ENCODE data around the gene VWA5B2.

VWA5B2 gene

DNA sequence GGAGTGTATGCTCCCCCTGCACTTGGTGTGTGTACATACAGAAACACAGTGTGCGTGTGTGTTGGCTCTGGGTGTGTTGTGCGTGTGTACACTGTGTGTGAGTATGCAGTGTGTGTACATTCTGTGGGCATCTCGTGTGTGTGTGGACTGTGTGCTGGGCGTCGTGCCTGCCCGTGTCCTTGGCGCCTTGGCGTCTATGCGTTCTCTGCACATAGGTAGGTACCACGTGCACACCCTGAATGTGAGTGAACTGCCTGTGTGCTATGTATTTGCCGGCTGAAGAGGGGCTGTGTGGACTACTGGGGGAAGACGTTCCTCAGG is 46.0 kb downstream of the VWA5B2 start:
- Mint-ChIP-seq H3K9me3 (no peaks in the 10 kb centered on the region), H3K27me3 (peaks cover 23% of the 10 kb centered on the region), H3K4me3 (peak overlapping the region; percentile 23)

DNA sequence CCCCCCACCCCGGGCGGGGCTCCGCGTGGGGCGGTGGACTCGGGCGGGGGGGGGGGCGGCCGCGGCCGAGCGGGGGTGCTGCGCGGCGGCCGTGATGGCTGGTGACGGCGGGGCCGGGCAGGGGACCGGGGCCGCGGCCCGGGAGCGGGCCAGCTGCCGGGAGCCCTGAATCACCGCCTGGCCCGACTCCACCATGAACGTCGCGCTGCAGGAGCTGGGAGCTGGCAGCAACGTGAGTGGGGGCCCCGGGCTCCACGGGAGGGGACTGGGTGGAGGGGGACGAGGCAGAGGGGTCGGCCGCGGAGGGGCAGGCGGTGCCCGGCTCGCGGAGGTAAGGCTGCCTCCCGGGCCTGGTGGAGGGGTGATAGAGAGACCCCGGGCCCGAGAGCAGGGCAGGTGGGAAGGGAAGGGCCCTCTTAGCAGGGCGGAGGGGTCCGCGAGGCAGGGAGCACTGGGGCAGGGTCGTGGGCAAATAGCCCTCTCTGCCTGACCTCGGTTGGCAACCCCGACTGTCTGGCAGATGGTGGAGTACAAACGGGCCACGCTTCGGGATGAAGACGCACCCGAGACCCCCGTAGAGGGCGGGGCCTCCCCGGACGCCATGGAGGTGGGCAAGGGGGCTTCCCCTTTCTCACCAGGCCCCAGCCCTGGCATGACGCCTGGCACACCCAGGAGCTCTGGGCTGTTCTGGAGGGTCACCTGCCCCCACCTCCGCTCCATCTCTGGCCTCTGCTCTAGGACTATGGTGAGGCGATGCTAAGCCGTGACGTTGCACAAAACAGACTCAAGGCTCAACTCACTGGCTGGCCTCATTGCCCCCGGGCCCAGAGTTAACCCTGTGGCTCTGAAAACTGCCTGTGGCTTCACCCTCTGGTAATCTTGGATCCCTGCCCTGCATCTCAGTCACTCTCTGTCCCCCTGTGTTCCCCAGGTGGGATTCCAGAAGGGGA is 46.9 kb downstream of the VWA5B2 start, which contains the start of gene ECE2:
Gene ECE2 (plus strand): TSS at position 62 of the 950 bp plus-strand sequence. CDS start 132 bp downstream, at position 194.
- H3K36me3 Mint-ChIP-seq = no peaks in the 10 kb centered on the region
- H3K27ac Mint-ChIP-seq = no peak within 1 kb of the TSS
- H3K9me3 Mint-ChIP-seq = no peaks in the 10 kb centered on the region
- H3K4me1 Mint-ChIP-seq = peaks cover 5% of the 10 kb centered on the region
- peaks cover 23% of the 10 kb centered on the region for H3K27me3 Mint-ChIP-seq
- H3K4me3 Mint-ChIP-seq = peak within 1 kb of the TSS; percentile 23

More for the DNA sequence above, 46.0 kb downstream of the VWA5B2 start:
- Mint-ChIP-seq H3K4me1 (peaks cover 5% of the 10 kb centered on the region), H3K36me3 (no peaks in the 10 kb centered on the region), H3K27ac (no peak overlapping the region)

GRCh38 chr3:184277366-184277765 is 48.0 kb downstream of the VWA5B2 start:
- H3K4me1 Mint-ChIP-seq = peaks cover 5% of the 10 kb centered on the region
- no peak overlapping the region for H3K4me3 Mint-ChIP-seq
- H3K9me3 Mint-ChIP-seq = no peaks in the 10 kb centered on the region
- no peaks in the 10 kb centered on the region for H3K36me3 Mint-ChIP-seq
- no peak overlapping the region for H3K27ac Mint-ChIP-seq
- H3K27me3 Mint-ChIP-seq = peaks cover 20% of the 10 kb centered on the region

DNA sequence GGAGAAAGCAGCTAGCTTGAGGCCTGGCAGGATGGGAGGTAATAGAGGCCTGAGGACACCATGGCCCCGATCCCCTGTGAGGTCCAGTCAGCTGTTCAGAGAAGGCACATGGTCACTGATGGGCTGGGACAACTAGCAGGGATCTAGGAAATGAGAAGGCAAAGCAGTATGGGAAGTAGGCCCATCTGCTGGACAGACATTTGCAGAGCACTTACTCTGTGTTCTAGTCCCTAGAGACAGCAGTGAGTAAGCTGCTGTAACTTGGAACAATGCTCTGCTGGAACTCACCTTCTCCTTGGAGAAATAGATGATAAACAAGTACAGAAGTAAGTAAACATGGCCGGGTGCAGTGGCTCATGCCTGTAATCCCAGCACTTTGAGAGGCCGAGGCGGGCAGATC is 53.6 kb downstream of the VWA5B2 start:
- Mint-ChIP-seq H3K36me3 (no peaks in the 10 kb centered on the region), H3K27ac (no peak overlapping the region), H3K4me1 (no peaks in the 10 kb centered on the region), H3K9me3 (no peaks in the 10 kb centered on the region), H3K27me3 (peaks cover 6% of the 10 kb centered on the region), H3K4me3 (no peak overlapping the region)

- H3K4me3 Mint-ChIP-seq = no peak overlapping the region
Observed at GRCh38 chr3:184283681-184284080, 54.3 kb downstream of the VWA5B2 start.

DNA sequence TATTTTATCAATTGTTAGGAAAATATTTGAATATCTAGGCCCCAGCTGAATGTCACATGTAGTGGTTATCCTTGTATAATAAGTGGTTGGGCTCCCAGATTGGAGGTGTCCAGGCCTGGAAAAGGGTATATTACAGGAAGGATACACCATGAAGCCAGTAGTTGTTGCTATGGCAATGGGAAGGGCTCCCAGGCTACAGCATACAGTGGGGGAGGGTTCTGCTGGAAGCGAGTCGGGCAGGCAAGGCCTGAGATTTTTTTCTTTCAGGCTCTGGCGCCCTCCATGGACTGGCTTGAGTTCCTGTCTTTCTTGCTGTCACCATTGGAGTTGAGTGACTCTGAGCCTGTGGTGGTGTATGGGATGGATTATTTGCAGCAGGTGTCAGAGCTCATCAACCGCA is 55.3 kb downstream of the VWA5B2 start:
- H3K4me3 Mint-ChIP-seq = no peak overlapping the region
- peaks cover 3% of the 10 kb centered on the region for H3K27me3 Mint-ChIP-seq
- H3K27ac Mint-ChIP-seq = no peak overlapping the region
- no peaks in the 10 kb centered on the region for H3K36me3 Mint-ChIP-seq
- H3K4me1 Mint-ChIP-seq = no peaks in the 10 kb centered on the region
- no peaks in the 10 kb centered on the region for H3K9me3 Mint-ChIP-seq

More at GRCh38 chr3:184283681-184284080, 54.3 kb downstream of the VWA5B2 start:
- Mint-ChIP-seq H3K4me1 (no peaks in the 10 kb centered on the region), H3K27me3 (peaks cover 3% of the 10 kb centered on the region), H3K36me3 (no peaks in the 10 kb centered on the region), H3K9me3 (no peaks in the 10 kb centered on the region), H3K27ac (no peak overlapping the region)

- Mint-ChIP-seq H3K27me3 (peaks cover 3% of the 10 kb centered on the region), H3K9me3 (no peaks in the 10 kb centered on the region), H3K27ac (no peak overlapping the region), H3K4me1 (no peaks in the 10 kb centered on the region), H3K36me3 (no peaks in the 10 kb centered on the region), H3K4me3 (no peak overlapping the region)
Observed at GRCh38 chr3:184289426-184289938, 60.1 kb downstream of the VWA5B2 start.

DNA sequence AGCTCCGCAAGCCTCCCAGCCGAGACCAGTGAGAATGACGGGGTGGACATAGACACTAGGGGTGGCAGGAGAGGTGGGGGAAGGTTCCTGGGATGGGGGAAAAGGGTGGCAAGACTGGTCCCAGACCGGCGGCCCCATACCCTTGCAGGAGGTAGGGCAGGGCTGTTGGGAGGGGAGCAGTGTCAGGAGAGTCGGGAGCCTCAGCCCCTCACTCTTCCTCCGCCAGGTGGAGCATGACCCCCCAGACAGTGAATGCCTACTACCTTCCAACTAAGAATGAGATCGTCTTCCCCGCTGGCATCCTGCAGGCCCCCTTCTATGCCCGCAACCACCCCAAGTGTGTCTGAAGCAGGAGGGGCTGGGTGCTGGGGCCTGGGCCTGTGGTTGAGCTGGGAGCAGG is 60.9 kb downstream of the VWA5B2 start:
- H3K4me3 Mint-ChIP-seq = no peak overlapping the region
- H3K27me3 Mint-ChIP-seq = peaks cover 3% of the 10 kb centered on the region
- no peaks in the 10 kb centered on the region for H3K36me3 Mint-ChIP-seq
- H3K9me3 Mint-ChIP-seq = no peaks in the 10 kb centered on the region
- H3K4me1 Mint-ChIP-seq = no peaks in the 10 kb centered on the region
- H3K27ac Mint-ChIP-seq = no peak overlapping the region

DNA sequence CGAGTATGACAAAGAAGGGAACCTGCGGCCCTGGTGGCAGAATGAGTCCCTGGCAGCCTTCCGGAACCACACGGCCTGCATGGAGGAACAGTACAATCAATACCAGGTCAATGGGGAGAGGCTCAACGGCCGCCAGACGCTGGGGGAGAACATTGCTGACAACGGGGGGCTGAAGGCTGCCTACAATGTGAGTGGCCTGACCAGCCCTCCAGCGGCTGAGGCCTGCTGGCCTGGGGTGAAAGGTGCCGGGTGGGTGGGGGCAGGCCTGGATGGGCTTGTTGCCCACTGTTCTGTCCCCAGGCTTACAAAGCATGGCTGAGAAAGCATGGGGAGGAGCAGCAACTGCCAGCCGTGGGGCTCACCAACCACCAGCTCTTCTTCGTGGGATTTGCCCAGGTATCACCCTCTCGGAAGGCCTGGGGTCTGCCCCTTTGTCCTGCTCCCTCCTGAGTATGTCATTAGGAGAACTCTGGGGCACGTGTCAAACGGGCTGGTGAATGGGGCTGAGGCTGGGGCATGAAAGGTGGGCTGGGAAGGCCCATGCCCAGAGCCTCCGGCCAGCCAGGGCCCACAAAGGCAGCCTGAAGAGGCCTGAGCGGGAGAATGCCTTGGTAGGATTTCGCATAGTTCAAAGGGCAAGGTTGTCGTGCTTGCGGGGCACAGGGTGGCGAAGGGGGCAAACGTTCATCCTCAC is 61.8 kb downstream of the VWA5B2 start:
- Mint-ChIP-seq H3K4me1 (no peaks in the 10 kb centered on the region), H3K9me3 (no peaks in the 10 kb centered on the region), H3K4me3 (no peak overlapping the region), H3K36me3 (no peaks in the 10 kb centered on the region), H3K27ac (no peak overlapping the region), H3K27me3 (peaks cover 3% of the 10 kb centered on the region)
